B cell (primary cell): ENCODE data around the gene CPA2. TPM values are rescaled to one million over a fixed set of nuclear protein-coding genes. Genes with fewer than 3 reads are reported as not detected.
"Not testable (repeated sequence)": the region's sequence is repeated elsewhere in the genome, so short reads cannot be mapped to it uniquely, and the experiment has no call there.

Experiments used
- ATAC-seq: fragments of 200-7000 bp; cut with Tn5 transposase; one replicate; pipeline ENCODE4 v1.10.0; 2021; ENCODE audit warnings: low read depth, mild to moderate bottlenecking, moderate number of reproducible peaks, moderate library complexity
- CTCF ChIA-PET: fragments of 350-600 bp; sonication (Branson Sonifier 250); formaldehyde crosslinking; loops from one replicate; lab custom pipeline; 2021; ENCODE audit warnings: antibody characterized with exemption, inconsistent platforms; lab: Charles Lee
- POLR2A ChIA-PET: fragments of 350-600 bp; sonication (Branson Sonifier 250); formaldehyde crosslinking; loops from one replicate; lab custom pipeline; 2021; ENCODE audit warnings: antibody characterized with exemption; lab: Charles Lee
- DNase-seq: peaks from one replicate; pipeline ENCODE4 v3.0.0; 2013
- H2AFZ ChIP-seq: 2 replicates; pipeline ENCODE4 v1.6.1; 2012; ENCODE audit warnings: mild to moderate bottlenecking, low read depth, low read length; ENCODE audit not compliant: insufficient read depth, poor library complexity, severe bottlenecking
- H3K27ac ChIP-seq, 2 donors: 1 replicate in 1 of 2; 2 replicates in 1 of 2; pipeline ENCODE4 v1.5.1; 2012 to 2013; ENCODE audit warnings: low read length in 2 of 2, mild to moderate bottlenecking in 2 of 2, moderate library complexity in 1 of 2
- H3K27me3 ChIP-seq, 4 experiments: fragments of 200-600 bp in 1 of 4; sonication (generic) in 1 of 4; replicated peaks in 1 of 4; 1 replicate in 2 of 4; 2 replicates in 2 of 4; pipeline versions ENCODE4 v1.6.1 to v1.7.0; 2013 to 2016; ENCODE audit warnings: low read length in 3 of 4, mild to moderate bottlenecking in 2 of 4, mixed read lengths in 1 of 4, moderate library complexity in 1 of 4; ENCODE audit not compliant: insufficient read depth in 4 of 4, control insufficient read depth in 3 of 4; ENCODE audit errors: control extremely low read depth in 1 of 4
- H3K36me3 ChIP-seq, 2 experiments: replicated peaks in 1 of 2; 1 replicate in 1 of 2; 2 replicates in 1 of 2; pipeline versions ENCODE4 v1.6.1 to v1.7.1; 2013; ENCODE audit warnings: low read length in 1 of 2; ENCODE audit not compliant: insufficient read depth in 2 of 2, control insufficient read depth in 1 of 2; ENCODE audit errors: control extremely low read depth in 1 of 2, extremely low read depth in 1 of 2
- H3K4me1 ChIP-seq, 2 donors: fragments of 200-600 bp in 1 of 2; sonication (generic) in 1 of 2; 1 replicate in 1 of 2; 2 replicates in 1 of 2; pipeline versions ENCODE4 v1.5.1 to v1.6.1; 2013 to 2017; ENCODE audit warnings: low read length in 2 of 2; ENCODE audit not compliant: control insufficient read depth in 2 of 2, insufficient read depth in 2 of 2
- H3K4me2 ChIP-seq: replicated peaks from 2 replicates; pipeline ENCODE3; 2012; ENCODE audit warnings: mild to moderate bottlenecking, low read depth, low read length; ENCODE audit not compliant: poor library complexity, severe bottlenecking
- H3K4me3 ChIP-seq, 5 experiments: fragments of 200-600 bp in 1 of 5; sonication (generic) in 1 of 5; 1 replicate in 3 of 5; 2 replicates in 2 of 5; pipeline versions ENCODE4 v1.5.1 to v1.7.0; 2011 to 2016; ENCODE audit warnings: low read length in 4 of 5, mild to moderate bottlenecking in 4 of 5, low read depth in 2 of 5, control low read depth in 1 of 5, moderate library complexity in 1 of 5; ENCODE audit not compliant: insufficient read depth in 1 of 5; ENCODE audit errors: control extremely low read depth in 1 of 5, extremely low read depth in 1 of 5
- H3K79me2 ChIP-seq: fragments of 200-600 bp; sonication (generic); one replicate; pipeline ENCODE4 v1.6.0; 2016; ENCODE audit warnings: low read length; ENCODE audit not compliant: control insufficient read depth, insufficient read depth
- H3K9ac ChIP-seq: fragments of 200-600 bp; sonication (generic); 2 replicates; pipeline ENCODE4 v1.6.1; 2017; ENCODE audit warnings: mild to moderate bottlenecking, low read length, moderate library complexity
- H3K9me3 ChIP-seq, 3 donors: one replicate each; pipeline versions ENCODE4 v1.6.1 to v1.7.1; 2013; ENCODE audit warnings: low read length in 2 of 3; ENCODE audit not compliant: control insufficient read depth in 2 of 3, insufficient read depth in 1 of 3; ENCODE audit errors: control extremely low read depth in 1 of 3
- H4K20me1 ChIP-seq: 2 replicates; pipeline ENCODE4 v1.6.0; 2012; ENCODE audit warnings: mild to moderate bottlenecking, low read length; ENCODE audit not compliant: insufficient read depth, control insufficient read depth, poor library complexity, severe bottlenecking
- H3K27ac Mint-ChIP-seq: one replicate; pipeline ENCODE4 v1.8.0; 2021; ENCODE audit warnings: mixed read lengths
- H3K27me3 Mint-ChIP-seq: one replicate; pipeline ENCODE4 v1.8.0; 2021; ENCODE audit warnings: mixed read lengths
- H3K4me1 Mint-ChIP-seq: one replicate; pipeline ENCODE4 v1.8.0; 2021; ENCODE audit warnings: mixed read lengths
- H3K4me3 Mint-ChIP-seq: one replicate; pipeline ENCODE4 v1.8.0; 2021; ENCODE audit warnings: mixed read lengths
- H3K9me3 Mint-ChIP-seq: one replicate; pipeline ENCODE4 v1.8.0; 2022; ENCODE audit warnings: mixed read lengths; ENCODE audit not compliant: insufficient read depth
- WGBS: methylation state at CpG from one replicate; pipeline ENCODE4 v1.1.5; 2013; ENCODE audit warnings: missing lambda C conversion rate; ENCODE audit not compliant: insufficient coverage; 5-methylcytosine and 5-hydroxymethylcytosine counted together
- intact Hi-C: fragments of 100-400 bp; cut with micrococcal nuclease; formaldehyde crosslinking; loops from one replicate; pipeline ENCODE4 v1.10.0; 2022
- polyA plus RNA-seq: library from polyadenylated mRNA; depleted of rRNA; stranded (reverse); fragments of >200 nt; gene quantifications from 2 replicates; pipeline ENCODE4 v1.2.3, GENCODE V29; 2012
- total RNA-seq, 2 donors: library from RNA; stranded (reverse); fragments of 120-200 nt in 1 of 2; gene quantifications; 1 replicate in 1 of 2; 2 replicates in 1 of 2; pipeline versions ENCODE4 v1.2.3 to v1.2.4, GENCODE V29; 2013 to 2022

The CPA2 gene
- total and polyA plus RNA-seq, 2 donors (not counting 1 experiment from before 2014, with no cell fraction given) = not detected

- H3K4me2 ChIP-seq, DNase-seq, CTCF ChIA-PET, H2AFZ ChIP-seq, H3K27me3 ChIP-seq, H3K9ac ChIP-seq, H3K4me1 ChIP-seq, H3K79me2 ChIP-seq, H3K4me3 ChIP-seq, H3K36me3 ChIP-seq, H4K20me1 ChIP-seq, intact Hi-C loops, POLR2A ChIA-PET, H3K9me3 ChIP-seq, ATAC-seq, H3K9me3 Mint-ChIP-seq, H3K27ac Mint-ChIP-seq, H3K4me3 Mint-ChIP-seq, H3K4me1 Mint-ChIP-seq, H3K27ac ChIP-seq: not testable (repeated sequence)
- 100% methylated on average over 2 of the region's 5 CpGs for WGBS
- peaks cover 12% of the 10 kb centered on the region for H3K27me3 Mint-ChIP-seq
Measured at GRCh38 chr7:130248842-130249241, 17.8 kb upstream of the CPA2 start.

DNA sequence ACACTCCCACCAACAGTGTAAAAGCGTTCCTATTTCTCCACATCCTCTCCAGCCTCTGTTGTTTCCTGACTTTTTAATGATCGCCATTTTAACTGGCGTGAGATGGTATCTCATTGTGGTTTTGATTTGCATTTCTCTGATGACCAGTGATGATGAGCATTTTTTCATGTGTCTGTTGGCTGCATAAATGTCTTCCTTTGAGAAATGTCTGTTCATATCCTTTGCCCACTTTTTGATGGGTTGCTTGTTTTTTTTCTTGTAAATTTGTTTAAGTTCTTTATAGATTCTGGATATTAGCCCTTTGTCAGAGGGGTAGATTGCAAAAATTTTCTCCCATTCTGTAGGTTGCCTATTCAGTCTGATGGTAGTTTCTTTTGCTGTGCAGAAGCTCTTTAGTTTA is 17.0 kb upstream of the CPA2 start:
- H2AFZ ChIP-seq, H3K4me3 Mint-ChIP-seq, H4K20me1 ChIP-seq, H3K27ac Mint-ChIP-seq, H3K27me3 ChIP-seq, DNase-seq, H3K4me1 ChIP-seq, H3K4me2 ChIP-seq, H3K9ac ChIP-seq, H3K36me3 ChIP-seq, POLR2A ChIA-PET, H3K79me2 ChIP-seq, CTCF ChIA-PET, H3K9me3 Mint-ChIP-seq, H3K27ac ChIP-seq, H3K4me3 ChIP-seq, H3K4me1 Mint-ChIP-seq, intact Hi-C loops, ATAC-seq: not testable (repeated sequence)
- H3K27me3 Mint-ChIP-seq = peaks cover 11% of the 10 kb centered on the region
- H3K9me3 ChIP-seq = peaks cover 0 to 16% (median 0%) of the 10 kb centered on the region in 3 donors
- WGBS = no CpG with 5 or more reads among the region's 3 CpGs
